GM12891 (cell line): Measurements from ENCODE around the gene TMCC3.

ENCODE experiments used
- DNase-seq: peaks from one replicate; pipeline ENCODE4 v3.0.0; 2011; ENCODE audit warnings: low spot score; ENCODE audit not compliant: insufficient read length
- FAIRE-seq: peaks from 2 replicates; lab custom pipeline; 2011; peaks lifted over from hg19 to GRCh38; lab: Jason Lieb, UNC
- PAX5 ChIP-seq: IDR thresholded peaks from 2 replicates; pipeline ENCODE4 v1.6.1; 2011; ENCODE audit warnings: low read length, moderate library complexity, mild to moderate bottlenecking; ENCODE audit not compliant: insufficient read depth, severe bottlenecking
- POLR2A ChIP-seq: IDR thresholded peaks from 2 replicates; pipeline ENCODE4 v1.6.1; 2011; ENCODE audit warnings: low read depth, low read length, control low read depth
- POLR2AphosphoS5 ChIP-seq: IDR thresholded peaks from 2 replicates; pipeline ENCODE4 v1.6.1; 2011; ENCODE audit warnings: low read depth, low read length, control low read depth
- POU2F2 ChIP-seq: IDR thresholded peaks from 2 replicates; pipeline ENCODE4 v1.6.1; 2011; ENCODE audit warnings: low read depth, mild to moderate bottlenecking, control low read depth, low read length, moderate library complexity
- SPI1 ChIP-seq: IDR thresholded peaks from 2 replicates; pipeline ENCODE4 v1.6.1; 2011; ENCODE audit warnings: low read depth, low read length, control low read depth
- TAF1 ChIP-seq: IDR thresholded peaks from 2 replicates; pipeline ENCODE4 v1.6.1; 2011; ENCODE audit warnings: low read depth, low read length, control low read depth

The TMCC3 gene

GRCh38 chr12:94623161-94623920 is 27.0 kb downstream of the TMCC3 start:
- DNase-seq = no peak
- peak; percentile 13 for FAIRE-seq
- TF ChIP-seq SPI1 (no peak), POLR2AphosphoS5 (no peak), PAX5 (no peak), POLR2A (no peak), POU2F2 (no peak), TAF1 (no peak)

- TF ChIP-seq POLR2A = no peak
- TF ChIP-seq POLR2AphosphoS5 = no peak
- TF ChIP-seq POU2F2 = no peak
- no peak for TF ChIP-seq TAF1
- DNase-seq (no peak), FAIRE-seq (no peak)
Measured at GRCh38 chr12:94622475-94622874, 27.9 kb downstream of the TMCC3 start.

GRCh38 chr12:94621662-94622359 is 28.5 kb downstream of the TMCC3 start:
- DNase-seq (peak; percentile 37), FAIRE-seq (peak; percentile 93)
- TF ChIP-seq TAF1 (no peak), POLR2A (no peak), PAX5 (no peak), POU2F2 (no peak), SPI1 (no peak), POLR2AphosphoS5 (no peak)

GRCh38 chr12:94620621-94621020 is 29.7 kb downstream of the TMCC3 start:
- no peak for DNase-seq
- TF ChIP-seq TAF1 (no peak), PAX5 (no peak), POU2F2 (no peak), SPI1 (no peak), POLR2A (no peak)
- peak; percentile 20 for FAIRE-seq

GRCh38 chr12:94618995-94619695 is 31.2 kb downstream of the TMCC3 start:
- FAIRE-seq (no peak), DNase-seq (no peak)
- TF ChIP-seq TAF1 = no peak
- no peak for TF ChIP-seq PAX5
- TF ChIP-seq POLR2AphosphoS5 = no peak
- no peak for TF ChIP-seq POU2F2
- no peak for TF ChIP-seq POLR2A
- TF ChIP-seq SPI1 = no peak

- DNase-seq = no peak
- no peak for FAIRE-seq
- TF ChIP-seq POU2F2 = no peak
- no peak for TF ChIP-seq PAX5
- TF ChIP-seq SPI1 = no peak
- TF ChIP-seq POLR2A = no peak
- TF ChIP-seq POLR2AphosphoS5 = no peak
- no peak for TF ChIP-seq TAF1
Measured at GRCh38 chr12:94617101-94617500, 33.3 kb downstream of the TMCC3 start.

GRCh38 chr12:94616203-94616729 is 34.1 kb downstream of the TMCC3 start:
- TF ChIP-seq PAX5 (no peak), POLR2A (no peak), TAF1 (no peak), POLR2AphosphoS5 (no peak), SPI1 (no peak), POU2F2 (no peak)
- no peak for DNase-seq
- no peak for FAIRE-seq

- no peak for DNase-seq
- FAIRE-seq = peak; percentile 35
- TF ChIP-seq POU2F2 (no peak), SPI1 (no peak), POLR2AphosphoS5 (no peak), POLR2A (no peak), PAX5 (no peak), TAF1 (no peak)
Measured at GRCh38 chr12:94615260-94616181, 34.8 kb downstream of the TMCC3 start.
